Measurements from ENCODE around the gene GPC3. TPM values are rescaled to one million over a fixed set of nuclear protein-coding genes. Genes with fewer than 3 reads are reported as not detected.

The GPC3 gene
- total RNA-seq, 1 donor from 2014 or later, result 15.5 TPM

- intact Hi-C loops (cut with DNase I), result no loop called here
Observed at GRCh38 chrX:133988010-133988409, 2.6 kb upstream of the GPC3 start.

GRCh38 chrX:133987188-133987587 lies 1.8 kb upstream of the GPC3 start:
- no peak for DNase-seq (ENCODE audit: extremely low spot score in 2 of 2)
- Histone ChIP-seq H3K27me3 (no peaks in the 10 kb centered on the region), H3K4me1 (no peaks in the 10 kb centered on the region), H3K27ac (no peak overlapping the region), H3K9me3 (no peaks in the 10 kb centered on the region), H3K4me3 (no peak overlapping the region), H3K36me3 (no peaks in the 10 kb centered on the region)
- no peak for TF ChIP-seq CTCF (IDR thresholded peaks at IDR 0.05)
- TF ChIP-seq POLR2AphosphoS5 (IDR thresholded peaks at IDR 0.05; ENCODE audit: insufficient read depth in 1 of 2, low read depth in 1 of 2), result no peak
- no peak for TF ChIP-seq POLR2A (IDR thresholded peaks at IDR 0.05)
- intact Hi-C loops (cut with DNase I), result no loop called here

More at GRCh38 chrX:133988010-133988409, 2.6 kb upstream of the GPC3 start:
- no peaks in the 10 kb centered on the region for H3K9me3 ChIP-seq
- no peak for DNase-seq (ENCODE audit: extremely low spot score in 2 of 2)
- no peaks in the 10 kb centered on the region for H3K27me3 ChIP-seq
- no peak overlapping the region for H3K27ac ChIP-seq
- TF ChIP-seq CTCF (IDR thresholded peaks at IDR 0.05) (no peak), POLR2AphosphoS5 (IDR thresholded peaks at IDR 0.05; ENCODE audit: insufficient read depth in 1 of 2, low read depth in 1 of 2) (no peak), POLR2A (IDR thresholded peaks at IDR 0.05) (no peak)
- H3K4me3 ChIP-seq, result no peak overlapping the region
- no peaks in the 10 kb centered on the region for H3K4me1 ChIP-seq
- no peaks in the 10 kb centered on the region for H3K36me3 ChIP-seq

GRCh38 chrX:133985967-133986683 lies 731 bp upstream of the GPC3 start:
- no peak overlapping the region for H3K27ac ChIP-seq
- H3K36me3 ChIP-seq, result no peaks in the 10 kb centered on the region
- no peaks in the 10 kb centered on the region for H3K4me1 ChIP-seq
- no peak for DNase-seq (ENCODE audit: extremely low spot score in 2 of 2)
- intact Hi-C loops (cut with DNase I), result no loop called here
- H3K4me3 ChIP-seq, result peak overlapping the region; percentile 33 to 42
- TF ChIP-seq CTCF (IDR thresholded peaks at IDR 0.05), result no peak
- no peak for TF ChIP-seq POLR2A (IDR thresholded peaks at IDR 0.05)
- no peak for TF ChIP-seq POLR2AphosphoS5 (IDR thresholded peaks at IDR 0.05; ENCODE audit: insufficient read depth in 1 of 2, low read depth in 1 of 2)
- no peaks in the 10 kb centered on the region for H3K9me3 ChIP-seq
- no peaks in the 10 kb centered on the region for H3K27me3 ChIP-seq

- Histone ChIP-seq H3K4me1 (no peaks in the 10 kb centered on the region), H3K27me3 (no peaks in the 10 kb centered on the region), H3K36me3 (no peaks in the 10 kb centered on the region), H3K4me3 (peak overlapping the region; percentile 33 to 42), H3K9me3 (no peaks in the 10 kb centered on the region), H3K27ac (no peak overlapping the region)
- intact Hi-C loops (cut with DNase I), result no loop called here
- no peak for DNase-seq (ENCODE audit: extremely low spot score in 2 of 2)
- no peak for TF ChIP-seq CTCF (IDR thresholded peaks at IDR 0.05)
- TF ChIP-seq POLR2A (IDR thresholded peaks at IDR 0.05), result no peak
- TF ChIP-seq POLR2AphosphoS5 (IDR thresholded peaks at IDR 0.05; ENCODE audit: insufficient read depth in 1 of 2, low read depth in 1 of 2), result no peak
Observed at GRCh38 chrX:133984857-133985163, 584 bp downstream of the GPC3 start.

GRCh38 chrX:133983974-133984845 lies 1.2 kb downstream of the GPC3 start:
- no peaks in the 10 kb centered on the region for H3K27me3 ChIP-seq
- H3K27ac ChIP-seq, result no peak overlapping the region
- DNase-seq (ENCODE audit: extremely low spot score in 2 of 2), result no peak
- no peaks in the 10 kb centered on the region for H3K4me1 ChIP-seq
- no peak overlapping the region for H3K4me3 ChIP-seq
- intact Hi-C loops (cut with DNase I), result no loop called here
- TF ChIP-seq CTCF (IDR thresholded peaks at IDR 0.05) (no peak), POLR2A (IDR thresholded peaks at IDR 0.05) (no peak), POLR2AphosphoS5 (IDR thresholded peaks at IDR 0.05; ENCODE audit: insufficient read depth in 1 of 2, low read depth in 1 of 2) (no peak)
- H3K36me3 ChIP-seq, result no peaks in the 10 kb centered on the region
- no peaks in the 10 kb centered on the region for H3K9me3 ChIP-seq
